Medulla oblongata (tissue), 1 donor: ENCODE data around the gene MYLK4.
A peak's percentile ranks its signal among the peaks of the same experiment; 100 is the strongest.

Experiments
- DNase-seq: peaks from one replicate; pipeline ENCODE4 v3.0.0-alpha.2; 2015; ENCODE audit errors: extremely low spot score

MYLK4 gene

DNA sequence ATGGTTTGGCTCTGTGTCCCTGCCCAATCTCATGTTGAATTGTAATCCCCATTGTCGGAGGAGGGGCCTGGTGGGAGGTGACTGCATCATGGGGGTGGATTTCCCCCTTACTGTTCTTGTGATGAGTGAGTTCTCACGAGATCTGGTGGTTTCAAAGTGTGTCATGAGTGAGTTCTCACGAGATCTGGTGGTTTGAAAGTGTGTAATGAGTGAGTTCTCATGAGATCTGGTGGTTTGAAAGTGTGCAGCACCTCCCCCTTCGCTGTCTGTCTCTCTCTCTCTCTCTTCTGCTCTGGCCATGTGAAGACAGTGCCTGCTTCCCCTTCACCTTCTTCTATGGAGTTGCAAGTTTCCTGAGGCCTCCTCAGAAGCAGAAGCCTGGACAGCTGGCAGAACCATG is 87.6 kb downstream of the MYLK4 start:
- no peak for DNase-seq

DNA sequence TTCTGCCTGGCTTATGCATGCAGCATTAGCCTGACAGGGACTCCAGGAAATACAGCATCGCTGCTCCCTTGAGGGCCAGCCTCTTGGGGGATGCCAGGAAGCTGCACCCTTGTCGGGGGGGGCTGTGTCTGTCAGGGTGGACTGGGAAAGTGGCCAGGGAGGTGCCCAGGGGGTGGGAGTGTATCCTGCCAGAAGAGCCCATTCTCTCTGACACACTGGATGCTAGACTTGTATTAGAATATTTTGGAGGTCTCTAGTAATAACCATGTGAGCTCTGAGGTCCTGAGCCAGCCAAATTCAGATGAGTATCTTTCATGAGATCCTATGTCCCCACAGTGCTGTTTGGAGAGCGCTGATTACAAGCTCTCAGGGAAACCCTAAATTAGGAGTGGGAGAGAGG is 89.1 kb downstream of the MYLK4 start:
- DNase-seq = no peak

DNA sequence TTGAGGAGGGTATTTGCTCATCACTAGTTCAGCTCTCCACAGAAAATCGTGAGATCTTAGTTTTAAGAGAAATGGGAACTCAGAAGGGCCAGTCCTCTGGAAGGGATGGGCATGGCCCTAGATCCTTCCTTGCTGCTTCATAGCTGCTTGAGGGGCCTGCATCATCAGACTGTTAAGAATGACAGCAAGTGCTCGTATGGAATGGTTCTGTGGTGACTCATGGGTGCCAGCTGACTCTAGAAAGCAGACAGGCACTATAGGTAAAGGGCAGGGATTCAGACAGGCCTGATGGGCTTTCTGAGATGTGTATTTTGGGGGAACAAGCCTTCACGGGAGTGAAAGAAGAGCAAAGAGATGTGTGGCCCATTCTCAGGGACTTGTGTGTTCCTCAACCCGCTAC is 90.8 kb downstream of the MYLK4 start:
- DNase-seq = no peak

DNA sequence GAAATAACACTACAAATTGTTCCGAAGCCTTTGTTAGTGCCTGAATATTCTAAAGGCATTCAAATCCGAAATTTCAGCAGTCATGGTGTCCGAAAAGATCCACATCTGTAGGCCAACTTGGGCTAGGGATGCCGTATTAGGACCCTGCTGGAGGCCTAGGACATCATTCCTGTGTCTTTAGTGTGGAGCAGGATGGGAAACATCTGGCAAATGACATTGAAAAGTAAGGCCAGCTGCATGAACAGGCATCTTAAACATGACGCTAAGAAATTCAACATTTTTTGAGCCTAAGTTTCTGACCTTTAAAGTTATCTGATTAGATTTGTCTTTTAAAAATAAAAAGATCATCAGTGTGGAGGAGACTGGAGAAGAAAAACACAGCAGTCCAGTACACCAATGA is 91.3 kb downstream of the MYLK4 start:
- DNase-seq = no peak

DNA sequence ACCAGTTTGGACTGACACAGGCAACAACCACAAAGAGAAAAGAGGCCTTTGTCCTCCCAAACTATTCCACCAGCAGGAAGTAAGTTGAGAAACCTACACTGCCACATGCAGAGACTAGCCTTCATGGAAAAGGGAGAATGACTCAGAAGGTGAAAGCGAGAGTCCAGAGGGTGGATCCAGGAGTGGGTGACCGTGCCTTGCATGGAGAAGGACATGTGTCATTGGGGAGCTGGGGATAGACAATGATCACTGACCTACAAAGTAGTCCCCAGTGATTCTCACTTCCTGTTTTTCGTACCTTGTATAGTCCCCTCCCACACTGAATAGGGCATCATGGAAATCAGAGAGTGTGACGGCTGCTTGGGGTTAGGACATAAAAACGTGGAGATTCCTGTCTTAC is 91.9 kb downstream of the MYLK4 start:
- DNase-seq = no peak

DNA sequence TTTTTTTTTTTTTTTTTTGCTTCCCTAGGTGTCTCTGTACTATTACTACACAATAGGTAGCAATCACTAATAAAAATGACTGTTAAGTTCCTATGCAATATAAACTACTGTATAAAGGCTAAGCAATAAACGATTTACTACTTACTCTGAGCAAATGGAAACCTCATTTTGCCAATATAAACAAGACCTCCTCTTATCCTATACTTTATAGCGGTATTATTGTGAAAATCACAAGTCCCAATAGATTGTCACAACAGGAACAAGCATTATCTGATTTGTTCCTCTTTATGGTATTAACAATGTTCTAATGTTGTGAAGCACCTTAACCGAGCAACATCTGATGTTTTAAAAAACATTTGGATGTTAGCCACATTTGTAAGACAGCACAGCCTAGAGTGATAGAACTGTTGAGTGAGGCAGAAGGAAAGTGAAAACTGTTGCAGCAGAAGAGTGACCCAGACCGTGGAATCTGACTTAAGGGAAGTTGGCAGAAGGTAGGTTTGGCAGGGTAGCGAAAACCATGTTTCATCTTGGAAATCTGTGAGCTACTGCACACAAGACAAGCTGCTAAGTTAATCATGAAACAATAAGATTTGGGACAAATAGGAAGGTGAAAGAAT is 94.2 kb downstream of the MYLK4 start:
- peak; percentile 9 for DNase-seq

DNA sequence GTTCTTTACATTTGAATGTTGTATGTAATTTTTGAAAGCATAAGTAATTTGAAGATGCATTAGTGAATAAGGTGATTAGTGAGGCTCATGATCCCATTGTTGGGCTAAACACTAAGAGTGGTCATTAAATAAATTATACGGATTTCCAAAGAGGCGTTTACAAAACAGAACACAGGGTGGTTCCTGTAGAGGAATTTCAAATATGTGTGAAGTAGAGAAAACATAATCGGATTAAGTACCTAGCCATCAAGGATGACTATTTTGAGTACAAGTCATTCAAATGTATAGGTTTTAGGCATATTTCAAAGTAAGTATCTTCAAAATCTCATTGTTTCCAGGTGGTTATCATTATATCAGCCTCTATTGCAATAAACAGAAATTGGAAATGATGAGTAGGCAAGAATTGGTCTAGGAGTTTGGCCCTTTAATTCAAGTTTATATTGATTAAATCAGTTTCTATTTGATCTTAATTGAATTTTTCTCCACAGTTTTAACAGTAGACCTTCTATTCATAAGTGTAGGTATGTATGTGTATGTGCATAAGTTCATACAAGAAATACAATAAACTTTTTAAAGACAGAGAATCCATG is 94.8 kb downstream of the MYLK4 start:
- no peak for DNase-seq

DNA sequence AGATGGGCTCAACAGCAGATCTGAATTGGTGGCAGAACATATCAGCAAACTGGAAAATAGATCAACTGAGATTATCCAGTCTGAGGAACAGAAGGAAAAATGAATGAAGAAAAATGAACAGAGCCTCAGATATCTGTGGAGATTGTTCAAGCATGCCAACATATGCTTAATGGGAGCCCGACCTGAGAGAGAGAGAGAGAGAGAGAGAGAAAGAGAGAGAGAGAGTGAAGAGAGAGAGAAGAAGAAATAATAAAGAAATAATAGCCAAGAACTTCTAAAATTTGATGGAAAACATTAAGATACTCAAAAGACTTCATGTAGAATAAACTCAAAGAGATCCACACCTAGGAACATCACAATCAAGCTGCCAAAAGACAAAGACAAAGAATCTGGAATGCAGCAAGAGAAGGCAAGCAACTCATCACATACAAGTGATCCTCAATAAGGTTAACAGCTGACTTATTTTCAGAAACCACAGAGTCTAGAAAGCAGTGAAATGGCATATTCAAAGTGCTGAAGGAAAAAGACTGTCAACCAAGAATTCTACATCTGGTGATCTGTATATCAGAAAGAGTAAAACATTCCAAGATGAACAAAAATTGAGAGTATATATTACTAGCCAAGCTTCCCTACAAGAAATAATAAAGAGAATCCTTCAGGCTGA is 97.2 kb downstream of the MYLK4 start:
- no peak for DNase-seq

DNA sequence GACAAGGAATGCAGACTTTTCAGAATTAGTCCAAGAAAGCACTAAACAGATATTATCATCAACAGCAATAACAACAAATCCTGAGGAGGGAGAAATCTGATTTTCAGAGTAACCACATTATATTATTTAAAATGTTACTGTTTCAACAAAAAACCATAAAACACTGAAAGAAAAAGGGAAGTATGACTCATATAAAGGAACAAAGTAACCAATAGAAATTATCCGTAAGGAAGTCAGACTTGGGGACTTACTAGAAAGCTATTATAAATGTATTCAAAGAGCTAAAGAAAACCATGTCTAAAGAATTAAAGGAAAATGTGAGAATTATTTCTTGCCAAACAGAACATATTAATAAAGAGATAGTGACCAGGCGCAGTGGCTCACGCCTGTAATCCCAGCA is 98.1 kb downstream of the MYLK4 start:
- DNase-seq = no peak

DNA sequence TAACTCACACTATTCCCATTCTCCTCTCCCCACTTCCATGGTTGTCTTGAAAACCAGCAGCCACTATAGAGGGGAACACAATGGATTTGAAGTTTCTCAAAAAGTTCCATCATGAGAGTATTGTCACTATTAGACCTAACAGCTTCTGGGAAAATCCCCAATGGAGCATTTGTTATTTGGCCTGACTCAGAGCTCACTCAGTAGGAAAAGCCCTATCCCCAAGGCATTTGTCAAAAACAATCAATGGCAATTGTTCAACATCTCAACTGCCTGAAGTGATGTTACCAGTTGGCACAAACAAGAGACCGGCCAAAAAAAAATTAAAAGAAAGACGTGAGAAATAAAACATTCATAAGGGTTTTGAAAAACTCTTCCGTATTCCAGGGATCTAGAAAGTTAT is 98.8 kb downstream of the MYLK4 start:
- no peak for DNase-seq

DNA sequence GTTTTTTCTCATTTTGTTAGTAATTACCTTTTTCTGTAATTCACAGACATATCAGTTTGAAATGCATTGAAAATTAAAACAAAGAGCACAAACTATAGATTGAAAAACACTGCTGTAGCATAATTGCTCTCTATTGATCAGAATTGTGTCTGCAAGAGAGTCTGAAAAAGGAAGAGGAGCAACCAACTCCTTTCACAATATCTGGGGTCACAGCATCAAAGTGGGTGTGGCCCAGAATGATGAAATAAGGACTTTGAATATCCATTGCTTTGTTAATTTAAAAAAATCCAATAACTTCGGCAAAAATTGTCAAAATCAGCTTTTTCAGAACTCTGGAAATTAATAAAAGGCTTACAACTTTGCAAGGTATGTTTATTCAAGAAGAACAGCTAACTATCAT is 99.2 kb downstream of the MYLK4 start:
- DNase-seq = no peak

DNA sequence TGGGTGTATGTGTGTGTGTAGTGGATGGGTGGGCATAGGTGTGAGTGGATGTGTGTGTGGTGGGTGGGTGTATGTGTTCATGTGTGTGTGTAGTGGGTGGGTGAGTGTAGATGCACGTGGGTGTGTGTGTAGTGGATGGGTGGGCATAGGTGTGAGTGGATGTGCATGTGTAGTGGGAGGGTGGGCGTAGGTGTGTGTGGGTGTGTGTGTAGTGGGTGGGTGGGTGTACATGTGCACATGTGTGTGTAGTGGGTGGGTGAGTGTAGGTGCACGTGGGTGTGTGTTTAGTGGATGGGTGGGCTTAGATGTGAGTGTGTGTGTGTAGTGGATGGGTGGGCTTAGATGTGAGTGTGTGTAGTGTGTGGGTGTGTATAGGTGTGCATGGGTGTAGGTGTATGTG is 104.4 kb downstream of the MYLK4 start:
- no peak for DNase-seq

DNA sequence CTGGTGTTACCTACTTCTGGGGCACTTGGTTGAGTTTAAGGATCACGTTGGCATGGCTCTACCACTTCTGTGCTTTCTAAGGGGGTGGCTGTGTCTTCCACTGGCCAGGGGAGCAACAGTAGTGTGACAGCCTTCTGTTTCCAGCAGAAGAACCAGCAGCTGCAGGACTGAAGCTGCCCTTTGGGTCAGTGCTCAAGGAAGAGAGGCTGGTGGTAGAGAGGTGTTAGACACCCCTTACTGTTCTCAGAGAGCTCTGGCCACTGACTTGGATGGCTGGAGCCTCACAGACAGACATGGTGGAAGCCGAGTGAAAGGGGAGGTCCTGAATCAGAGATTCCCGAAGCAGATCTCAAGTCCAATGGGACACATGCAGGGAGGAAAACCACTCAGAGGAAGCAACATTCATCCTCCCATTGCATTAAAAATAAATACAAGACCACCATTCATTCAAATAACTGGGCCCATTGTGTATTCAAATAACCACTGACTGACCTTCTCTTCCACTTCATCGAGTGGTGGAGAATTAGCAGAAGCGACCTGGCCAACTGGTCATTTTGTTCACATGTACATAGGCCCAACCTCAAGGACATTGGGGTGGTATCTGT is 106.7 kb downstream of the MYLK4 start:
- no peak for DNase-seq

DNA sequence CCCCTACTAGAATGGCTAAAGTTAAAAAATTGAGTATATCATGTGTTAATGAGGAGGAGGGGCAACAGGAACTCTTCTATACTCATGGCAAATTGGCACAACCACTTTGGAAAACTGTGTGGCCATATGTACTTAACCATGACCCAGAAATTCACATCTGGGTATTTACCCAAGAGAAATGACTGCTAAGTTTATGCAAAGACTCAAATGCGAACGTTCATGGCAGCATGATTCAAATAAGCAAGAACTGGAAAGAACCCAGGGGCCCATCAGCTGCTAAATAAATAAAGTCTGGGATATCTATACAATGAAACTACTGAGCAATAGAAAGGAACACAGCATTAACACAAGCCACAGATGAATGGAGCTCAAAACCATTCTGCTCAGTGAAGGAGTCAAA is 107.6 kb downstream of the MYLK4 start:
- DNase-seq = no peak

DNA sequence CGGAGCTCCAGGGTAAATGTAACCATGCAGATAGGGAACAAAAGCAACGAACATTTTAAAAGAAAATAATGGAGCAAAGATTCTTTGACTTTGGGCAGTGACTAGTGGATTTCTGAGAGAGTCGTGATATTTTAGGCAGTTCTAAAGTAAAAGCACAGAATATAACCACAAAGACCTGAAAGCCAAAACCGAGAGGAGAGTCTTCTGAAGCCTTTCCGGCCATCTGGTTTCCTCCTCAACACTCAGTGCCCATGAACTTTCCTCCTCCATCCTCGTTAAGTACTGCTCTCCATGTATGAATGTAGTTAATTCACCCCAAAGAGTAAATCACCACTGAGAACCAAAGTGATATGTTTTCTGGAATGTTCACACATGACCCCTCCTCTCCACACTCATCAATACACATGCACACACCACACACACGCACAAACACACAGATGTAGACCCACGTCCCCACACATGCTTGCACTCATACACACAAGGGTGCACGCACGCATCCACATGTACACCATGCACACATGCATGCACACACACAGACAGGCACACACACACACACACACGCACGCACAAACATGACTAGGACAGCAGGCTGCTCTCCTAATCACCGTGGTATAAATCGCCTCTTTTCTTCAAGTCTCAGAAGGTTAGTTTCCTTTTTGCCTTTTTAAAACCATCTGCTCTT is 109.5 kb downstream of the MYLK4 start:
- DNase-seq = no peak

DNA sequence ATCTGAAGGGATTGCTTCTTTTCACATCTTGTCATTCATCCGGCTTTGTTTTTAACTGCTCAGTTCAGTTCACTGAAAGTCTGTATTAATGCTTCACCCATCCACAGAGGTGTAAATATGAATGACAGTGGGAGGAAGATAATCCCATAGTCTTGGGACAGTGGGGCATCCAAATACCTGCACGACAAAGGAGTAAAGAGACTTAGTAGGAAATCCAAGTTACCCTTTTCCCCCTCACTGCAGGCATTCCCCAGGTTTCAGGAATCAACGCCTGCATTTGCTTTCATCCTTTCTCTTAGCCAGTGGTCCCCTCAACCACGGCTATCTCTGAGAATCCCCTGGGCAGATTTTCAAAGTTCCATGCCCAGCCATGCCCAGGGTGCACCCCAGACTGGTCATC is 110.2 kb downstream of the MYLK4 start:
- no peak for DNase-seq

DNA sequence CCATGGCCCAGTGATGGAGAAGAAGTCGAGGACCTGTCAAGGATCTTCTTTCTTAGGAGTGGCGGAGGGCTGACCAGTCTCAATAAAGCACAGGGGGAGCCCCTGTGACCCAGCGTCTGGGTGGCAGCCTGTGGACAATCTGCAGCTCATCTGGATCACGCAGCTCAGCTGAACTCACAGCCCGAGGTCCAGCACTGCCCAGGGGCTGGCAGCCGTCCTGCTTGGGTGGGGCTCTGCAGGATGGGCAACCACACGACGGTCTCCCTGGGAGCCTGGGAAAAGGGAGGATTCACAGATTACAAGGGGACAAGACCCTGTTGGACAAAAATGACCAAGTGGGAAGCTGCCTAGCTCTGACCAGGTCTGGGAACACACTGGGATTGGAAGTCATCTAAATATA is 110.8 kb downstream of the MYLK4 start:
- no peak for DNase-seq

DNA sequence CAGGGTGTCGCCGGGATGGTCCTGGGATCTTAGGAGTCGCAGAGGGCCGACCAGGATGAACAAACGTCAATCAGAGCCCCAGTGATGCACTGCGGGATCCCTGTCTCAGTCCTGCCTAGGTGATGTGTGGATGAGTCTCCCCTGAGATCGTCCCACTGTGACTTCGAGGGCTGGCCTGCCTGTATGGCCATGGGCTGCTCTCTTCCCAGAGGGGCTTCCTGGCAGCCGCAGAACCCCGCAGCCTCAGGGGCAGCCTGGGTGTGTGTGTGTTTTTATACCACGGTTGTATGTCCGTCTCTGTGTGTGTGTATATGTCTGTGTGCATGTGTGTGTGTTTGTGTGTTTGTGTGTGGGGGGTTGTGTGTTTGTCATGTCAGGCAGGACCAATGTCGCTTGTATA is 111.6 kb downstream of the MYLK4 start:
- DNase-seq = no peak

DNA sequence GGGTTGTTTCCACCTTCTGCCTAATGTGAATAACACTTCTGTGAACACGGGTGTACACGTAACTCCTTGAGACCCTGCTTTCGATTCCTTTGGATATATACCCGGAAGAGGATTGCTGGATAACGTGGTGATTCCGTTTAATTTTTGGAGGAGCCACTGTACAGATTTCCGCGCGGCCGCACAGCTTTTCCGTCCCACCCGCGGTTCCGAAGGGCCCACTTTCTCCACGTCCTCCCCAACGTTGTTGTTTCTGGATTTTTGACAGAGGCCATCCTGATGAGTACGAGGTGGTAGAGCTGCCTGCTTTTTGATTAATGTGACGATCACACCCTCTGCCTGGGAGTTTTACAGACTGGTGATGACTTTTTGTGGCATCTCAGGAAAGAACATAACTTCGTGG is 114.0 kb downstream of the MYLK4 start:
- no peak for DNase-seq

DNA sequence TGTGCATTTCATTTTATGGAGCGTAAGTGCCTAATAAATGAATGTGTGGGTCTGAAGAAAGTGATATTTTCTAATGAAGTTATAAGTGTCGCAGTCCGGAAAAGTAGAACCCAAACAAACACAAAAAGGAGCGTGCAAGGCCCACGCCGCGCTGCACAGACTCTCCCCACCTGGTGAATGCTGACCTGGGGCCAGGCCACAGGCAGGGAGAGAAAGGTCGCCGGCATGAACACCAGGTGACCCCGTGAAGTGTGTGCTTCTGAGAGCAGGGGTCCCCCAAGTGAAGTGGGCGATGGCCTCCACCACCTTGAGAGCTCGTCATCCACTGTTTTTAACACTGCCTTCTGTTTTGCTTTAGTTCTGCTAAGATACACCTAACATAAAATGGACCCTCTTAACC is 114.8 kb downstream of the MYLK4 start:
- DNase-seq = no peak

DNA sequence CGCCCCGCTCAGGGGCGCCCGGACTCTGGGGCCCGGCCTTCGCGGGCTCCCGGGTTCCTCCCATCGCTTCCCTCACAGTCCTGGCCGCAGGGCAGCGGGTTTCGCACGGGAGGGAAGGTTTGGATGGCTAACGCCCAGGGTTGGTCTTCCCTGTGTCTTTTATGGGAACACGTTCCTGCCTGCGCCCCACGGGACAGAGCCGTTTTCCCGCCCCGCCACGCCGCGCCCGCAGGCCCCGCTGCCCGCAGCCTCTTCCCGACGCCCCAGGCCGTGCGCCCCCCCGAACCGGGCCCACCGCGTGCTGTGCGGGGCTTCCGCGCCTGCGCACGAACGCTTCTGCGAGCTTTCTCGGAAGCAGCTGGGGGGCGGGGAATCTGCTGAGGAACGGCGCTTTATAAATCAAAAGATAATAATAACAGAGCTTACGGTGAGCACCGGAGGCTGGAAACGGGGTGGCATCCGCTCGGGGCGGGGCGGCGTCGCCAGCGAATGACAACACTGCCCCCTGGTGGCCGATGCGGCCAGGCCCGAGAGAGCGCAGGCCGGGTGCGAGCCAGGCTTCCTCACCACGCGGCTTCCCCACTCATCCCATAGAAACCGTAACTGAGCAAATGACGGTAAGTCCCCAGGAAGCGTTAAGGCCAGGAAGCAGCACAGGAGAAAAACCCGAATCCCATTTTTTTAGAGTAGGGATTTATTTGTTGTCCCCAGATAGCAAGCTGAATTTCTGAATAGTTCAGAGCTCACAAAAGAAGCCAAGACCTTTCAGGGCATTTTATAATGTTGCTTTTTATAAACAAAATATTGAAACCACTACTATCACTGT is 116.4 kb downstream of the MYLK4 start:
- peak; percentile 76 for DNase-seq

DNA sequence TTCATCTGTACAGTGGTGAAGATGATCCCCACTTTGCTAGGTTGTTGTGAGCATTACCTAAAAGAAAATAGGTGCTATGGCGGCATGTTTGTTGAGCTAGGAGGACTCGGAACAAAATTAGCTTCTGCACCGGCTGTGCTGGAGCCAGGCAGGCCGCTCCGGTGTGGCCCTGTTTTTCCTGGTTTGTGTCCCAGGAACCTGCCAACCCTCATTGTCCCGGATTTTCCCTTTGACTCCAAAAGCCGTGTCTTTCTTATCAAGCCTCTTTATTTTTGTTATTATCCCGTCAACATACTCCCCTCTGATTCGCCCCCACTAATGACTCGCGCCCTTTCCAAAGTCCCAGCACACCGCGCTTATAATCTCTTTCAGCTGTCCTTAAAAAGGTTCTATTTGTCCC is 117.0 kb downstream of the MYLK4 start:
- peak; percentile 11 for DNase-seq
